Left kidney (tissue), 8 donors: ENCODE measurements around the gene MYH1. TPM values are rescaled to one million over a fixed set of nuclear protein-coding genes. Genes with fewer than 3 reads are reported as not detected.
"Not testable (repeated sequence)": the region's sequence is repeated elsewhere in the genome, so short reads cannot be mapped to it uniquely, and the experiment has no call there.

Experiments used
- DNase-seq: peaks from one replicate; pipeline ENCODE4 v3.0.0-alpha.2; 2013
- long read RNA-seq, 8 donors: transcript quantifications; one replicate each; lab custom pipeline, GENCODE V29; 2026
- polyA plus RNA-seq: library from polyadenylated mRNA; unstranded; fragments of 120-200 nt; gene quantifications from one replicate; pipeline ENCODE4 v1.2.1, GENCODE V29; 2013; ENCODE audit not compliant: insufficient read length

Gene MYH1
- polyA plus RNA-seq, result 0.05 TPM
- long read RNA-seq, donor 1, result 0 reads
- long read RNA-seq, donor 2, result 0 reads
- long read RNA-seq, donor 3, result 0 reads
- long read RNA-seq, donor 4, result 0 reads
- long read RNA-seq, donor 5, result 0 reads
- long read RNA-seq, donor 6, result 0 reads
- long read RNA-seq, donor 7, result 0 reads
- long read RNA-seq, donor 8, result 0 reads

DNA sequence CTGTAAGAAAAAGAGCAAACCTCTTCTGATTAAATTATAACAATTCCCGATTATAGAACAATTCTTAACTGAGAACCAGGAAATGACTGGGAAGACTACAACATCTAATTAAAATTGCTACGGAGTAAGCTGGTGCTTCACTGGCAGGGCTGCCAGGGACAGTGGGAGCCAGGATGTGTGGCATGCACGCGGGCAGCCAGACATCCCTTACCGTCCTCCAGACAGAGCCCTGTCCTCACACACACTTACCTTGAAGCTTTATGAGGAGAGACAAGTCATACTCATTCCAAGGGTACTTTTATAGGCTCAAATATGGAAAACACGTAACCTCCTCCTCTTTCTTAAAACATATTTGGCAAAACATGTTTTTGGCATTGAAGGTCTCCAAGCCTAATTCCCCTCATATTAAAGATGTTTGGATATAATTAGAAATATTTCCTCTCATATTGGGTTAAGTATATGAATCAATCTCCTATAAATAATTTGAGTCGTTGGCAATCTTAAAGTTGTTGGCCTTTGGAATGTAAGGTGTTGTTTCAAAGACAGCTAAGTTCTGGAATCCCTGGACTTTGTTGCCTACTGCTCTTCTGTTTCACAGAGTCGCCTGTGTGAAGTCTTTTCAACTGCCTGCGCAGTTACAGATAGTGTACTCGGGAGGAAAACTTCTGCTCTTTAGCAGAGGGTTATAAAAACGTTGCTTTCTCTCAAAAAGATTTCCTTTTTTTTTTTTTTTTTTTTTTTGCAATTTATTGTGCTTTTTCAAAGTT, at the start of gene MYH1:
Gene MYH1 (minus strand): TSS at position 272 of the 767 bp plus-strand sequence. CDS start 1,900 bp downstream, outside the sequence.
- DNase-seq, result no peak

DNA sequence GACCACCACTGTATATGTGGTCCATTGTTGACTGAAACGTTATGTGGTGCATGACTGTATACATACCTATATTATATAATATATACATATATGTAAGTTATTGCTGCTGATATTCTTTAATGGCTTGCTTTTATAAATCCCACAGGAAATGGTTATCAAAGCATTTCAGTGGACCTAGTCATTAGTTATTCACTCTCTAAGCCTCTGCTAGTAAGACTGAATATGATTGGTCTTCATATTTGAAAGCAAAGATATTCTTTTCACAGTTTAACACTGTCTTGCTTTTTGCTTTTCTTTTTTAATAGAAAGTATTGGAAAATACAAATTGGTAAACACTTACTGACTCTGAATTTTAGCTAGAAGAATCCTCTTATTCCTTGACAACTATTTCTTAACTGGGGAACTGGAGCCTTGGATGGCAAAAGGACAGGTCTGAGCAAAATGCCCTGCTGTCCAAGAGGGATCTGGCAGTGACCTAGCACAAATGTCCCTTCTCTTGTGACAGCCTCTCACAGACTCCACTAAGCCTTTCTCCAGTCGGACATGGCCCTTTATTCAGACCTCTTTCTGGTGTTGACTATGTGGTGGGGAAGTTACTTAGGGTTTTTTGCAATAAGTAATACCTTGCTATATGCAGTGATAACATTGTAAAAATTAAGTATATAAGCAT, 45.8 kb upstream of the MYH1 start:
- no peak for DNase-seq

DNA sequence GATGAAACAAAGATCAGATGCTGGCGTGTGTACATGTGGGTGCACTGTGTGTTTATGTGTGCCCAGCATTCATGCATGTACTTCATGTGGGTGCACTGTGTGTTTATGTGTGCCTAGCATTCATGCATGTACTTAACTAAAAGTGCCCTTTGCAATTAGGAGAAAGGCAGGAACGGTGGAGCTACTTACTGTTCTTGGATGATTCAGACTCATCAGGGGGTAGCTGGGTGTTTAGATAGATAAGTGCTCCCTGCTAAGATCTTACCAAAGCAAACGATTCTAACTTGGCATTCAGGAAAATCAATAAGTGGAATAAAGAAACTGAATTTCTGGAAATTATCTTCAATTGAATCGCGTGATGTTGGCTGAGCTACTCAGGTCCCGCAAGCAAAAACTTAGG, 39.7 kb upstream of the MYH1 start:
- no peak for DNase-seq

DNA sequence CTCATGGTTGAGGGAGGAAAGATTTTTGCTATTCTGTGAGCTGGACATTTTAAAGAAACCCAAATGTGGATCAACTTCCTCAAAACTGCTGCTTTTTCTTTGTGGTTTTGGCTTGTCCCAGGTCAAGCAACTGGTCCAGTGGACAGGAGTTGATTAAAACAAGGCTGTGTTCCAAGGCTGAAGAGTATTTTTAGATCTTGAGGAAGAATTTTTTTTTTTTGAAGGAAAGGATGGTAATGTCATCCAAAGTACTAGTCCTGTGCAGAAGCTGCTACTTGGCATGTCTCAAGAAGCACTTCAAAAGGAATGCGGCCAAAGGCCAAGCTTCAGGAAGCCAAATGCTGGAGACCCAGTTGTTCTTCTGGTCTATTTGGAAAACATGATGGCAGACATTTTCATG, 39.1 kb upstream of the MYH1 start:
- DNase-seq, result no peak

DNA sequence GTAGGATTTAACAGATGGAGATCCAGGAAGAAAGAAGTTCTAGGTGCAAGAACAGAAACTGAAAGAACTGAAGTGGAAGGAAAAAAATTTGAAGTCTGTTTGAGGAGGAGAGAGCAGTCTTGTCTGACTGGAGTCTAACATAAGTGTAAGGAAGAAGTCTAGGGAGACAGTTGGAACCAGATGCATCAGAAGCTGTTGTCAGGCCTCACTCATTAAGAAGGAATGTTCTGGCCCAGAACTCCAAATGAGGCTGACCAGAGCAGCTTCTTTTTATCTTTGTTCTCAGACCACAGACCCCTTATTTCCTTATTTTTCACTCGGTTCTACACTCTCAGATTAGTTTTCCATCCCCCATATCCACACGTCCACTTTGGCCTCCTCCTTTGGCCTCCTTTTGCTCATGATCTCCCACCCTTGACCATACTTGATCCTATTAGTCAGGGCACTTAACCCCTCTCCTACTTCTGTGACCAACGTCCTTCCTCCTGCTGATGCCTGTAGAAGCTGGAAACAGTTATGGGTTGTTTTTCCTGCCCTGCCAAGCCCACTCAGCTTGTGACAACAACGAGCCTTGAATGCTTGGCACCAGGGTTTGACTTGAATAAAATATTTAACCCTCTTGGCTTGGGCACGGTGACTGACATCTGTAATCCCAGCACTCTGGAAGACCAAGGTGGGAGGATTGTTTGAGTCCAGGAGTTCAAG, 38.1 kb upstream of the MYH1 start:
- no peak for DNase-seq

DNA sequence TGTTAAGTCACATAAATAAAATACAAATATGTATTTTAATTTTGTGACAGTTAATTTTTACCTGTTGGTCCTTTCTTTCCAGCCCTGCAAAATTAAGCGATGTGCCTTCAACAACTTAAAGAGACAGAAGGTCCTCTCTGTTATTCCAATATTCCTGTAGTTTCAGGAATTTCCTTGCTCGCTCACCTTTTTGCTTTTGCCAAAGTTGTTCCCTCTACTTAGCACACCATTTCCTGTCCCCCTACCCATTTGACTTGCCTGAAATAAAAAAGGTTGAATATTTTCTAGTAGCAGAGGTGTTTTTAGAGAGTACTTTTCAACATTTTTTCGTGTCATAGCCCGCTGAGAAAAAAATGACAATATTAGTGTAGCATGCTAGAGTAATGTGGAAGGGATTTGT, 31.7 kb upstream of the MYH1 start:
- DNase-seq, result no peak

DNA sequence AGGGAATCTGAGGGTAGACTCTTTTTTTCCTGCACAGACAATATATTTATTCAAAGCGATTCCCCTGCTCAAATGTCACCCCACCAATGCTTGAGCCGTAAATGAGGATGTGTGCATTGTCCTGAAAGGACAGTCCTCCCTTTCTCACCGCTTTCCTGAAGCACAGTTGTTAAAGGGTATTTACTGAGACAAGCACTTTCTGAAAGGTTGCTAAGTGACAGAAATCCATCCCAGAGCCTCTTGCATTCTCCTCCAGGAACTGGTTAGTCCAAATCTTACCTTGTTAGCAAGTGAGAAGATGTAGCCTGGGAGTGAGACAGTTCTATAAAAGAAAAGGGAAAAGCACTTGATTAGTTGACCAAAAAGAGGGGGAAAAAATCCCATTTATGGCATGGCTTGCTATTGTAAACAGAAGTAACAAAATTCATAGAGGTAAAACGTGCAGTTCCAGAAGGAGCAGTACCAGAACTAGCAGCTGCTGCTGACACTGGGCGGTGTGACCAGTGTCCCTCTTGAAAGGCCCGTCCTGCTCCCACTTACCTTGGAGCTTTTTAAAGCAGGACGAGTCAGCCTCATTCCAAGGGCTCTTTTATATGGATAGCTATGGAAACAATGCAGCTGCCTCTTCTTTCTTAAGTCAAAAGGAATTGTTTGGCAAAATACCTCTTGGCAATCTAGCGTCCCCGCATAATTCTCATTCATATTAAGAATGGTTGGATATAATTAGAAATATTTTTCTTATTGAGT, 30.9 kb upstream of the MYH1 start, which contains the start of gene MYH2:
Gene MYH2 (minus strand): TSS at position 563 of the 747 bp plus-strand sequence. CDS start 1,738 bp downstream, outside the sequence.
- no peak for DNase-seq

DNA sequence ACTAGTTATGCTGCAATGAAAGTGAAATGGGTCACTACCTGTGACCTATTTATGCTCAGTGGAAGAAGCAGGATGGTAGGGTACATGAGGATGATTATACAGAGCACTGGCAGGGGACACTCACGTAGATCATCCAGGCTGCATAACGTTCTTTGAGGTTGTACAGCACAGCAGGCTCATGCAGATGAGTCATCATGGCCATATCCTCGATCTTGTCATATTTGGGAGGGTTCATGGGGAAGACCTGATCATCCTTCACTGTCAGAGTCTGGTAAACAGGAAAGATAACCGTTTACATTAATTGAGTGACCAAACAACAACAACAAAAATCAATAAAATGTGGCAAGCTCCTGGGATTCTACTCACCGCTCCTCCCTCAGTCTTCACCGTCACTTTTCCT, 29.0 kb upstream of the MYH1 start:
- no peak for DNase-seq

DNA sequence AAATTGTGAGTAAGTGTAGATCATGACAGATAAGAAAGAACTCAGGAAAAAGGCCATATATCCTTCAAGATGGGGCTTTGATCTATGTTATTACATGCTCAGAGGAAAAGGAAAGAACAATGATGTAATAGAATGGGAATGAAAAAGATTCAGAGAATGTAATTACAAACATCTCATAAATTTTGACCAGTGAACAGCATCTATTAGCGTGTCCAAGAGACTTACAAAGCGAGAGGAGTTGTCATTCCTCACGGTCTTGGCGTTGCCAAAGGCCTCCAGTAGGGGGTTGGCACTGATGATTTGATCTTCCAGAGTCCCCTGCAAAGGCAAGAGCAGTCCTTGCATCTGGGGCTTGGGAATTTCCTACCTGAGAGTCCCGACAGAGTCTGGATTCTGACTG, 25.1 kb upstream of the MYH1 start:
- not testable (repeated sequence) for DNase-seq

DNA sequence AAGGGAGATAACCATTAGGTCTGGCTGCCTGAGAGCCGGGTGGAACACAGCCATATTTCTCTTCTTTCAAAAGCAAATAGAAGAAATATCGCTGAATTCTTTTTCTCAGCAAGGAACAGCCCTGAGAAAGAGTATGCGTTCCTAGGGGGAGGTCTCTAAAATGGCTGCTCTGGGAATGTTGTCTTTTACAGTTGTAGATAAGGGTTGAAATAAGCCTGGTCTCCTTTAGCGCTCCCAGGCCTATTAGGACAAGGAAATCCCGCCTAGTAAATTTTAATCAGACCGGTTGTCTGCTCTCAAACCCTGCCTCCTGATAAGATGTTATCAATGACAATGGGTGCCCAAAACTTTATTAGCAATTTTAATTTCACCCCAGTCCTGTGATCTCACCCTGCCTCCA, 22.8 kb upstream of the MYH1 start:
- not testable (repeated sequence) for DNase-seq

DNA sequence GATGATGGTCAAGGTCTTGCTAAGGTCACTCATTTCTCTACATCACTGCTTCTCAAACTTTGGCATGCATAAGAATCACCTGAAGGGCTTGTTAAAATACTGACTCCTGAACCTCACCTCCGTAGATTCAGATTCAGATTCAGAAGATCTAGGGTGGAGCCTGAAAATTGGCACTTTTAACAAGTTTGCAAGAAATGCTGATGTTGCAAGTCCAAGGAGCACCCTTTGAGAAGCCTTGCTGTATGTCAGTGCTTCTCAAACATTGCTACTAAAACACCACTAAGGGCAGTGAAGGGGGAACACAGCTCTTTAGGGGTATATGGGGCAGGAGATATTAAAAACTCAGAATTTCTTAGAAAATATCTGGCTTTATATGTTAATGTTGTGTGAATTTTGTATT, 13.7 kb upstream of the MYH1 start:
- DNase-seq, result no peak

DNA sequence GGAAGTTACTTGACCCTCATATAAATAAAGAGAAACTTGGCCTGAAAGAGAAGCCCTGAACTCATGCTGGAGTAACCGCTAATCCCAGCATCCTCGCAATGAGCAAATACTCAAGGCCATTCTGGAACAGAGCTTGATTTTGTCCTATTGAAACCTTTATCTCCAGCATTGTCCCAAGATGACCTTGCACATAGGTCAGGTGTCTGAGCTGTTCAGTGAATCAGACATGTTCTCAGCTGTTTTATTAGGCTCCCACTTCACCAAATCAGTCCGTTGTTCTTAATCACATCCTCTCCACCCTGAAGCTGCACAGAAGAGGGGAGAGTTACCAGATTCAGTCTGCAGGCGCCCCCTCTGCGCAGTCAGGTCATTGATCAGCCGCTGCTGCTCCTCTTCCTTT, 9.1 kb upstream of the MYH1 start:
- no peak for DNase-seq

DNA sequence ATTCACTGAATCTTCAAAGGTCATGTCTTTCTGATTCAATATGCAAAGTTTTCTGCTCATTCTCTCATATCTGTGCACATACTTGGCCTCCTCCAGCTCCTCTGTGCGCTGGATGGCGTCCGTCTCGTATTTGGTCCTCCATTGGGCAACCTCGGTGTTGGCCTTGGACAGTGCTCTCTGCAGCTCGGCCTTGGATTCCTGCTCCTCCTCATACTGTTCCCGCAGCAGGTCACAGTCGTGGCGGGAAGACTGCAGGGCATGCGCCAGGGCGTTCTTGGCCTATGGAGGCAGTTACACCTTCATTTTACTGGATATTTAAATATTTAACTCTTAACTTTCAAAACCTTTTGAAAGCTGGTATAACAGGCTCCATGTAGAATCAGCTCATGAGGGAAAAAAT, 8.2 kb upstream of the MYH1 start:
- DNase-seq, result no peak

DNA sequence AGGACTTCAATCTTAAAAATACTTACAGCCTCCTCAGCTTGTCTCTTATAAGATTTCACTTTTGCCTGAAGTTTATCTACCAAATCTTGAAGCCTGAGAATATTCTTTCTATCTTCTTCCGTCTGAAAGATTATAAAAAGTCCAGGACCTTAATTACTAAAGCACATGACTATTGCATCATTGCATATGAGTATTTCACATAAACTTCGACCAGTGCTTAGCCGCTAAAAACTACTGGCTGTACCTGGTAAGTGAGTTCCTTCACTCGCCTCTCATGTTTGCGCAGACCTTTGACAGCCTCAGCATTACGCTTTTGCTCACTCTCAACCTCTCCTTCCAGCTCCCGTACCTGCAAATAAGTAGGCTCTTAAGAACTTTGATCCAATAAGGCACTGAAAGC, 4.7 kb upstream of the MYH1 start:
- no peak for DNase-seq

DNA sequence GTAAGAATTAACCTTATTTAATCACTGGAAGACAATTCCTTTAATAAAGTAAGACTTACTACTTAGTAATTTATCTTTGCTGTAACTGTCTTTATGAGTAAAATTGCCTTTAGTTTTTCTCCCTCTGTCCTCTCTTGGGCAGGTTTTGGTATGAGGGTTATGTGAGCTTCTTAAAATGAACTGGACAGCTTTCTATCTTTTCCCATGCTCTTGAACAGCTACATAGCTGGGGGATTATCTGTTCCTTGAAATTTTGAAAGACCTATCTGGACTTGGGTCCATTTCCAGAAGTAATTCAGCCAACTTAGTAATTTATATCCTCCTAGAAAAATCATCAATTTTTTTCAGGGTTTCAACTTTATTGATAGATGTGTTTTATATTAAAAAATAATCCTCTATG, 3.6 kb upstream of the MYH1 start:
- no peak for DNase-seq

DNA sequence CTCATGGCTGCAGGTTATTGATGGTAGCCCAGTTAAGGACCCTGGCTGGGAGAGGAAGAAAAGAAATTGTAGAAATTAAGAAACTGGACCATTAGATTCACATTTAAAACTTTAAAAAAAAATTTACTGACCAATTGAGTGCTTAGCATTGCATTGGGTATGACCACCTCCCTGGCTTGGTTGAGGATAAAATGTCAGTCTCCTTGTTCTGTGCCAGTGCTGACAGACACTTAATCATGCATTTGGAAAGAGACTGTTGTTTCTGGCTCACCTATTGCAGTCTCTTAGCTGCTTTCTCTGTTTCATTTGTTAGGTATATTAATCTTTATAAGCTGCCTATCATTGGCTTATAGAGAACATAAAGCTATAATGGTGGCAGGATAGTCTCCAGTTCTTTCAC, 1.7 kb downstream of the MYH1 start:
- DNase-seq, result no peak

DNA sequence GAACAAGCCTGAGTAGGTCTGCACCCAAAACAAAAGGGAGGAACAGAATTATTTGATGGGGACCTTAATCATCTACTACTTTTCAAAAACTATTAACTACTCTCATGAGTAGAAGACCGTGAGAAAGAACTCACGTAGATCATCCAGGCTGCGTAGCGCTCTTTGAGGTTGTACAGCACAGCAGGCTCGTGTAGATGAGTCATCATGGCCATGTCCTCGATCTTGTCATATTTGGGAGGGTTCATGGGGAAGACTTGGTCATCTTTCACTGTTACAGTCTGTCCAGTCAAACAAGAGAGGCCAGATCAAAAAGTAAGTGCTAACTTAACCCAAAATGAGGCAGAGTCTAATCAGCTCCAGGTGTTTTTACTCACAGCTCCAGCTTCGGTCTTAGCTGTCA, 2.3 kb downstream of the MYH1 start:
- DNase-seq, result no peak

DNA sequence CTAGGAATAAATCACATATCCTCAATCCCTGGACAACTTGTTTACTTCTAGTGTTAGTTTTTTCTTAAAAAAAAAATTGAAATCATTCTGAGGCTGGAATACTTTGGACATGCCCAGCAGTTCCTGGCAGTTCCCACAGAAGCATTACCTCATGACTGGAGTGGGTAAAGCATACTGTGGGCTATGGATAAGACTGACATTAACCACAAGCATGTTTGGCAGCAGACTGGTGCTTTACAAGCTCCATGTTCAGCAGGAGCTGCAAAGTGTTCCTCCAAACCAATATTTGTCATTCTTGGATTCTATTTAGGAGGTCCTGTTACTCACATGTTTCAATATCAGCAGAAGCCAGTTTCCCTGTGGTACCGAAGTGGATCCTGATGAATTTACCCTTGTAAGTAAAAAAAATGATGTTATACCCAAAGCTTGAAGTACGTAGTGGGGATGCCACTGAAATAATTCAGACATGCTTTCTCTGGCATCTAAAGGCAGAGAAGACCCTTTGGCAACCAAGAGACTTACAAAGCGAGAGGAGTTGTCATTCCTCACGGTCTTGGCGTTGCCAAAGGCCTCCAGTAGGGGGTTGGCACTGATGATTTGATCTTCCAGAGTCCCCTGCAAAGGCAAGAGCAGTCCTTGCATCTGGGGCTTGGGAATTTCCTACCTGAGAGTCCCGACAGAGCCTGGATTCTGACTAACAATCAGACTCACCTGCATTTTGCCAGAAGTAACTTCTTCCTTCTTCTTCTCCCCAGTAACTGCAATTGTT, 4.9 kb downstream of the MYH1 start:
- no peak for DNase-seq

DNA sequence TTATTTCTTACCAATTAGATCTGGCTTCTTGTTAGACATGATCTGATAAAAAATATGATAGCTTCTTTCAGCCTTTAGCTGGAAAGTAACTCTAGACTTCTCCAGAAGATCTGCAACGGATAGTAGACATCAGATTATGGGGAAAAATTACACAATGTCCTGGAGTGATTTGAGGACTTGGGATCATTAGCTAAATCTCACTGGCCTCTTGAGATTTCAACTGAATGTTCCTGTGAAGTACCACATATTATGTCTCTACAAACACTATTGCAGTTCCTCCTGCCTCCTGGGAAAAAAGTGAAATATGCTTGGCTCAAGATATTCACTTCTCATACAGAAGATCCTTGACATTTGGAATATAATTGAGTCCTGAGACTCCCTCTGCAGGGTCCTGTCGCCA, 5.5 kb downstream of the MYH1 start:
- no peak for DNase-seq

DNA sequence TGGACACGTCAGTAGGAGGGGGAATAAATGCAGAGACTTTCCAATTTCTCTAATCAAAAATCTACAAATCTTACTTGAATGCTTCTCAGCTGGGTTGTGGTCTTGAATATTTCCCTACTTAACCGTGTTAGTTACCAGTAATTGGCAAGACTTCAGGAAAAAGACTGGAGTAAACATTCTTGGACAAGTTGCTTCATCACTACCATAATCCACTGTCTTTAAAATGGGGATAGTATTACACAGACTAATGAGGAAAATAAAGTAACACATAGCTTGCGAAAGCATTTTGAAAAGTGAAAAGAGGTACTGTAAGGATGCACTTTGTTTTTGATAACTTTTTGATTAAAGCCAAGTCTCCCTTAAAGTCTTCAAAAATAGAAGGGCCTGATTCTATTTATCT, 18.4 kb downstream of the MYH1 start:
- no peak for DNase-seq

DNA sequence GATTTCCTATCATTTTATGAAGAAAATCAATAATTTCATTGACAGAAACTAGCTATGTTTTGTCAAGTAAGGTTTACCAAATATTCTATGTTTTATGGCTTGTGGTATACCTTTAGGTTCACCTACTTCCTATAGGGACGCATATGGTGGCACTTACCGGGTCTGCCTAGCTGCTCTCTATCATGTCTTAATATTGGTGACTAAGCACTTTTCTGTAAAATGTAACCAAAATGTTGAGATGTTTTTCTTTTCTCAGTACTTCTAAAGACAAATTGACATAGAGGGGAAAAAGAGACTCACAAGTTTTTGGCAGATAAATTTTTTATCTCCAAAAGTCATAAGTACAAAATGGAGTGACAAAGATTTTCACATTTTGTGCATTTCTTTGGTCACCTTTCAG, 26.3 kb downstream of the MYH1 start:
- DNase-seq, result no peak
